HG03045 (cell line): ENCODE measurements around the gene C1QTNF9.
"Not testable (repeated sequence)": the region's sequence is repeated elsewhere in the genome, so short reads cannot be mapped to it uniquely, and the experiment has no call there.

ENCODE experiments used
- ATAC-seq: cut with Tn5 transposase; IDR thresholded peaks from one replicate; pipeline ENCODE4 v1.9.1; 2021; ENCODE audit warnings: mild to moderate bottlenecking, moderate library complexity; ENCODE audit not compliant: unreplicated experiment

The C1QTNF9 gene

GRCh38 chr13:24281188-24282008 is 28.0 kb upstream of the C1QTNF9 start:
- no peak for ATAC-seq

GRCh38 chr13:24282256-24282655 is 27.1 kb upstream of the C1QTNF9 start:
- ATAC-seq, result no peak

- ATAC-seq, result no peak
These were observed 24.4 kb upstream of the C1QTNF9 start for GRCh38 chr13:24284889-24285565.

- no peak for ATAC-seq
These were observed 22.8 kb upstream of the C1QTNF9 start for GRCh38 chr13:24286624-24287023.

- no peak for ATAC-seq
These were observed 21.6 kb upstream of the C1QTNF9 start for GRCh38 chr13:24287748-24288287.

GRCh38 chr13:24288870-24289269 is 20.5 kb upstream of the C1QTNF9 start:
- no peak for ATAC-seq

- ATAC-seq, result no peak
These were observed 19.0 kb upstream of the C1QTNF9 start for GRCh38 chr13:24290280-24290932.

- no peak for ATAC-seq
These were observed 16.9 kb upstream of the C1QTNF9 start for GRCh38 chr13:24292481-24292880.

GRCh38 chr13:24293746-24294145 is 15.6 kb upstream of the C1QTNF9 start:
- ATAC-seq, result no peak

GRCh38 chr13:24299488-24300114 is 9.8 kb upstream of the C1QTNF9 start:
- ATAC-seq, result no peak

GRCh38 chr13:24301434-24301833 is 7.9 kb upstream of the C1QTNF9 start:
- no peak for ATAC-seq

GRCh38 chr13:24301911-24302310 is 7.5 kb upstream of the C1QTNF9 start:
- ATAC-seq, result no peak

- no peak for ATAC-seq
These were observed 4.8 kb upstream of the C1QTNF9 start for GRCh38 chr13:24304620-24305019.

GRCh38 chr13:24306632-24307031 is 2.7 kb upstream of the C1QTNF9 start:
- no peak for ATAC-seq

GRCh38 chr13:24307211-24308067 is 1.9 kb upstream of the C1QTNF9 start:
- ATAC-seq, result no peak

GRCh38 chr13:24308068-24308445 is 1.3 kb upstream of the C1QTNF9 start:
- no peak for ATAC-seq

GRCh38 chr13:24308488-24309020 is 826 bp upstream of the C1QTNF9 start:
- no peak for ATAC-seq

GRCh38 chr13:24313439-24313838 is 4.1 kb downstream of the C1QTNF9 start:
- no peak for ATAC-seq

- not testable (repeated sequence) for ATAC-seq
These were observed 8.5 kb downstream of the C1QTNF9 start for GRCh38 chr13:24317835-24318234.

- ATAC-seq, result not testable (repeated sequence)
These were observed 9.5 kb downstream of the C1QTNF9 start for GRCh38 chr13:24318878-24319277.
